Fibroblast of mammary gland (primary cell): ENCODE data around the gene GCH1.

Source experiments
- DNase-seq: peaks from one replicate; pipeline ENCODE4 v3.0.0-alpha.2; 2010; ENCODE audit warnings: low read depth
- H3K4me3 ChIP-seq: 2 replicates; pipeline ENCODE4 v1.5.1; 2011; ENCODE audit warnings: low read depth, mild to moderate bottlenecking, low read length, moderate library complexity; ENCODE audit not compliant: control insufficient read depth
- CTCF ChIP-seq: conservative IDR thresholded peaks from 2 replicates; pipeline ENCODE4 v1.5.1; 2011; ENCODE audit warnings: low read depth, low read length, inconsistent platforms; ENCODE audit not compliant: control insufficient read depth, insufficient read depth

The GCH1 gene

GRCh38 chr14:54935958-54936357 is 33.3 kb upstream of the GCH1 start:
- no peak for TF ChIP-seq CTCF
- peak; percentile 64 for DNase-seq

GRCh38 chr14:54935100-54935499 is 32.5 kb upstream of the GCH1 start:
- no peak for DNase-seq
- no peak for TF ChIP-seq CTCF
- H3K4me3 ChIP-seq, result no peak overlapping the region

More at GRCh38 chr14:54935958-54936357, 33.3 kb upstream of the GCH1 start:
- H3K4me3 ChIP-seq, result no peak overlapping the region

- no peak for TF ChIP-seq CTCF
- no peak overlapping the region for H3K4me3 ChIP-seq
- no peak for DNase-seq
Observed at GRCh38 chr14:54933006-54933405, 30.4 kb upstream of the GCH1 start.

- no peak for DNase-seq
- TF ChIP-seq CTCF, result no peak
- H3K4me3 ChIP-seq, result no peak overlapping the region
Observed at GRCh38 chr14:54931598-54932340, 29.1 kb upstream of the GCH1 start.

GRCh38 chr14:54931101-54931500 is 28.5 kb upstream of the GCH1 start:
- no peak for DNase-seq

GRCh38 chr14:54929556-54929955 is 26.9 kb upstream of the GCH1 start:
- H3K4me3 ChIP-seq, result no peak overlapping the region
- DNase-seq, result no peak
- no peak for TF ChIP-seq CTCF

More at GRCh38 chr14:54931101-54931500, 28.5 kb upstream of the GCH1 start:
- no peak overlapping the region for H3K4me3 ChIP-seq
- no peak for TF ChIP-seq CTCF
